Left kidney (tissue), 2 donors: ENCODE results near the gene ACKR2. TPM values are rescaled to one million over a fixed set of nuclear protein-coding genes. Genes with fewer than 3 reads are reported as not detected.

ENCODE experiments used
- DNase-seq: peaks from one replicate; pipeline ENCODE4 v3.0.0-alpha.2; 2013
- polyA plus RNA-seq: library from polyadenylated mRNA; unstranded; fragments of 120-200 nt; gene quantifications from one replicate; pipeline ENCODE4 v1.2.1, GENCODE V29; 2013; ENCODE audit not compliant: insufficient read length

The ACKR2 gene
- polyA plus RNA-seq, 1 donor, result 2.7 TPM

DNA sequence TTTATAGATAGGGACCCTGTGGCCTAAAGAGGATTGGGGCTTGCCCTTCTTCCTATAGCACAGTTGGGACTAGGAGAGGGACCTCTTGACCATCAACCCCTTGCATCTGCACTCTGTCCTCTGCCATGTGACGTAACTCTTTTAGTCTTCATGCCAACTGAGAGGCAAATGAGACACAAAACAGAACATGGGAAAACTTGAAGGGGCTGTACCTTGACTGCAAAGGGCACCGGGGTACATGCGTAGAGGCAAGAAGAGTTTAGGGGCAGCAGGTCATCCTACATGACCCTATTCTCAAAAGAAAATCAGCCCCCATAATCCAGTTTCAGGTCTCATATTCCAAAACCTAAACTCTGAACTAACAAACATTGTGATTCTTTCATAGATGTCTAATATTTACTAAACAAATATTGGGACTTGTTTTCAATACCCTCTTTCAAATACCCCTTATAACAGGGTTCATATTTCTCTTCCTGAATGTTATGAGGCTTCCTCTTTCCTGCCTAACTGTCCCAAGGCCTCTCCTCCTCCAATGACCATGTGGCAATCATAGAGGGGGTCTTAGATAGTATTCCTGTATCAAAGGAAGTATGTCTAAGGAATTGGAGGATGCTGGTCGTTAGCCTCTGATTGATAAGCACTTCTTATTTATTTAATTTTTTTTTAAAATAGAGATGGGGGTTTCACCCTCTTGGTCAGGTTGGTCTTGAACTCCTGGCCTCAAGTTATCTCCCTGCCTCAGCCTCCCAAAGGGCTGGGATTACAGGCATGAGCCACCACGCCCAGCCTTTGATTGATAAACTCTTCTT is 20.6 kb downstream of the ACKR2 start:
- DNase-seq, result no peak

DNA sequence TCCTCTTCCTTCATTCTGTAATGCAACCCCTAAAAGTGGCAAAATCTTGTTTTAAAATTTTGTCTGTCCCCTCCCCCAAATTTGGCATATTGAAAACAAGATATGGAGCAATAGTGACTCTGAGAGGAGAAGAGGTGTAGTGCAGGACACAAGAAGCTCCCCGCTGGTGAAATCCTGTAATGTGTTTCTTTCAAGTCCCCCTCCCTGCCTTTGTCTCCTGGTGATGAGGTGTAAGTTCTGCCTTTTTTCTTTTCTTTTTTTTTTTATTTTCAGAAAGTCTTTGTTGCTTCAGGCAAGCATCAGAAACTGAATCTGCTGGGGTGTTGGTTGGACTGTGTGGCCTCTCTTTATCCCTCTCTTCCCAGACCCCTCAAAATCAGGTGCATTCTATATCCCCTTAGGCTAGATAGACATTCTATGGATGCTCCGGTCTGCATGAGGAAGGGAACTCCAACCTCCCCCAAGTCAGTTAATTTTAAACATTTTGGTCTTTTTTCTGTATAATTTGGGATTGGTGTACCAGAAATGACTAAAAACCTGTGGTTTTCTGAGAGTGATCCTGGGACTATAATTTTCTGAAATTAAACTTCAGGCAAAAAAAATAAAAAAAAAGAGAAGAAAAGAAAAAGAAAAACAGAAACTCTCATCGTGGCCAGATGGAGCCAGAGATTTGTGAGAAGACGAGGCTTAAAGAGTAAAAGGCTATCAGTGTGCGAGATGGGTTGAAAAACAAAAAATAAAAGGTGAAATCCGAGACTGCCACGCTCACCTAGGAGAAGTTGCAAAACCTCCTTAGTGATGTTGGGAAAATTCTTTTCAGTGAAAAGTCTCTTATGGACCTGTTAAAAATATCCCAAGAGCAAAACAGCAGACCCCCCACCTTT is 21.4 kb downstream of the ACKR2 start:
- DNase-seq, result no peak

DNA sequence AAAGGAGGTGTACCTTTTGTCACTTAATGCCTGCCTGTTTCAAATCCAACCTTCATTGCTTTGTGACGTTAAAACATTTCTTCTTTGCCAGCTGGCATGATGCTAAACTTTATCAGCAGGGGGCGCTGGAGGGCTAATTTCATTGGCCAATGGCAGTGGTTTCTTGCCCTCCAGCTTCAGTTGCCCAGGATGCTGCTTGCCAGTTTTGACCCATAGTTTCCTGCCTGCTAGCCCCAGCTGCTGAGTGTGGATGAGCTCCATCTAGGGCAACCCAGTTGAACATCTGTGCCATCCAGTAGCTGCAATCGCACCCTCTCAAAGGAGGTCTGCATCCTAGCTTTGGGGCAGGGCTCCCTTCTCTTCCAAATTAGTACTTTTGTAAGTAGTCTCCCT is 22.1 kb downstream of the ACKR2 start:
- DNase-seq, result peak; percentile 74

DNA sequence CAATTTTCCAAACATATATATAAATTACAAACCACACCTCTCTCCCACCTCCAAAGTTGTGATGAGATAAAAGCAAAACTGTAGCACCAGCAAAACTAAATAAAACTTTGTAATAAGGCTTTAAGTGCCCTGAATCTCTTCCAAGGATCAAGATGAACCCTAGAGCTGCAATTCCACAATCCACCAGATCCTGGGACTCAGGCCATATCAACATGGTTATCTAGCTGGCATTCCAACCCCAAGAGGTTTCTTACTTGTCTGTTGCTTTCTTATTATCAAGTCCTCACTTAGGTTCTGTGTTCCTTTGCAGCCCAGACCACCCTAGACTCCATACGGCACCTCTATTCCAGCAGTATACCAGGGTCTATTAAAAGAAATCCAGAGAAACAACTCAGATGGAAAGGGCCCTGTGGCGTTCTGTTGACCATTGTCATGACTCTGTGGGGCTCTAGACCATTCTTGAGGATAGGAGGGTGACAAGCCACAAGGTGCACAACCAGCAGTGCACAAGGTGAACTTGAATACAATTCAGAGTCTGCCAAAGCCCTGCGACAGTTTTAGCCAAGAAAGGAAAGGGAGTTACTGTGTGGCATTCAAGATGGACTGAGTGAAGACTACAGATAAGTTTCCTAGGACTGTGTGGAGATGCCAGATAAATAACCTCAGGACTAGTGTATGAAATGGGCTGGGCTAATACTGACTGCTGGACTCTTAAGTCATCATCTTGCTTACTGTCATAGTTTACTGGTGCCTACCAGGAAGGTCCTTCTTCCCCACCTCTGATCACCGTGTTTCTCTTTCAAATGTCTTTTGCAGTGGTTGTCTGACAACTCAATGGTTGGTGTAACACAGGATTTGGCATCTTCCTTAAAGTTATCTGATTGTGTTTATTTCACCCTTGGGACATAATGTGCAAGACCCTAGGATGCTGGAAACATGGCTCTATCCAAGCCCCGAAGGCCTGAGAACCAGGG is 27.2 kb downstream of the ACKR2 start:
- no peak for DNase-seq

DNA sequence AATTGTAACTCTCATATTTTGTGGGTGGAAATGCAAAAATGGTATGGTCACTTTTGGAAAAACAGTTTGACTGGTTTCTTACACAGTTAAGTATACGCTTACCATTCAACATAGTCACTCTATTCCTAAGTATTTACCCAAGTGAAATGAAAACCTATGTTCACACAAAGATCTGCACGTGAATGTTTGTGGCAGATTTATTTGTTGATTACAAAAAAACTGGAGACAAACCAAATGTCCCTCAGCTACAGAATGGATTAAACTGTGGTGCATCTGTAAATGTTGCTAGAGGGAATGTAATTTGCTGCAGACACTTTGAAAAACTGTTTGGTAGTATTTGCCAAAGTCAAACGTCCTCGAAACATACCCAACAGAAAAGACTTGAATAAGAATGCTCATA is 29.3 kb downstream of the ACKR2 start:
- no peak for DNase-seq

DNA sequence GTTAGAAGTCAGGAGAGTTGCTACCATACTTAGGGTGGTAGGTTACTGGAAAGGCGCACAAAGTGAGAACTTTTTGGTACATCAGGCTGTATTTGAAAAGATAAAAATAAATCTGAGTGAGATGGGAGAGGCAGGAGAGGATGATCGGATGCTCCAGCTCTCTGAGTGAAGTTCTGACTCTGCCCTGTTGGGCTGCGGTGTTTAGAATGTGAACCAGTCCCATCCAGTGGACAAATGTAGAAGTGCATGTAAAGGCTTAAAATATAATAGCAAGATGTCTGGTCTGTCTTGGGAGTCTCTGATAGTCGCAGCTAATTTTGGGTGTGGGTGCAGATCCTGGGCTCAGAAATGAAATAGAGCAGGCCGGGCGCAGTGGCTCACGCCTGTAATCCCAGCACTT is 30.4 kb downstream of the ACKR2 start:
- DNase-seq, result peak; percentile 65

DNA sequence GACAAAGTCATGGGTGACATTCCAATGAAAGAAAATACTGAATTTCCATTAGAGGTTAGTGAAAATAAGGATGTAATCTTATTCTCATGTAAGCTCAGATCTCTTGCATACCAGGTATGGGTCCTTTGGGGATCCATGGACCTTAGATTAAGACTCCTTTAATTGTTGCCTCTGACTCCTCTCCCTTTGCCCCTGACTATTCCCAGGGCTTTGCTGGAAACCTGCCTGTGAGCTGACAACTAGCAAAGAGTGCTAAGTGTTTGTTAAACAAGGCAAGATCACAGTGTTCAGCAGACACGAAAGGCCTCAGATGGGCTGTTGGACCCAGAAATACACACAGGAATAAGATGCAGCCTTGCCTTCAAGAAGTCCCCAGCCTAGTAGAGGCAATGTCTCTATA is 32.1 kb downstream of the ACKR2 start:
- no peak for DNase-seq

DNA sequence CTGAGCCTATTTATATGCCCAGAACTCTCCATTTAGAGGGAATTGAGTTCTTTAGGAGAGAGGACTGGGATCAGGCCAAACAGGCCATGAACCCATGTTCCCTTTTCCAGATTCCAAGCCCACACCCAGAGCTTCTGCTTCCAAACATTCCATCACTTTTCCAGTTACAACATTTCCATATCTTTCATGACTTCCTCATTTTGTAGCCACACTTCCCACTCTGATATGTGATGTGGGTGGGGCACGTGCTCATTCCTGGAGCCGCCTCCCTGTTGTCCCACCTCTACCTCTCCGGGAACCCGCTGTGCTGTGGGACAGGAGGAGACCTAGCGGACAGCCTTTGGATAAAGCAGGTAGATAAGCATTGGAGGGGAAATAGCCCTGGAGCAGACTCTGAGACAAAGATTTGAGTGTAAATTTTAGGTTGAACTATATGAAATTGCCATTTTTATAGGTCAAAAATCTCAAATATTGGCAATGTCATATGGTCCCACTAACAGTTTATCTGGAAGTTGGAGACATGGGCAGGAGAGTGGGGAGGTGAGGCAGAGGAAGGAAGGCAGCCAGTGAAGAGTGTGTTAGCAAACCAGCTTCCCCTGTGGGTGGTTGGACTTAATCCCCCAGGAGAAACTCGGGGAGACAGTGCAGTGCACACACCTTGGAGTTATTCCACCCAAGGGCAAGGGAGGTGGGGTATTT is 34.6 kb downstream of the ACKR2 start:
- DNase-seq, result no peak

DNA sequence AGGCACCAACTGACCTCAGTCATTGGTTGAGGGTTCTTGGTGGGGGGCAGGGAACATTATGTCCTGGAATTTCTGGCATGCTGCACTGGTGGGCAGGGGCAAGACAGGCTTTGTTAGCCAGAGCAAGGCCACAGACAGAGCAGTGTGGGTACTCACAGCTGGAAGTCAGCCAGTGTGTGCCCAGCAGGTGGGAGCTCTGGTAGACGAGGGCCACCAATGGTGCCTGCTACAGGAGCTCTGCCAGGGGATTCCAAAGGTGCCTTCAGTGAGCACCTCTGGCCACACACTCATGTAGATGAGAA is 35.1 kb downstream of the ACKR2 start:
- no peak for DNase-seq

DNA sequence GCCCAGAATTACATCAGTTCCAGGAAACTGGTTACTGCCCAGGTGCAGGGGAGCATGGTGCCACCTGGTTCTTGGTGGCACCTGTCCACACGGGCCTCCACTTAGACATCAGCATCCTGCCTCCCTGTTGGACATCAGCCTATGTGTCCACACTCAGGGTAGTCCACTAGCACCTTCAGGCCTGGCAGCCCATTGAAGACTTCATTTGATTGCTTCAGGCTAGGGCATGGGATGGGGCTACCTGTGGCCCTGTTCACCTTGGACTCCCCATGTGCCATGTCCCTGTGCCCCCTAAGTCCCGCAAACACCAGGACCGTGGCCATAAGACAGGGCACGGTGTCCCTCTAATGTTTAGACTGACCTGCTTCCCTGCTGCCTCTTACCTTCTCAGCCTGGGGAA is 35.6 kb downstream of the ACKR2 start:
- no peak for DNase-seq

DNA sequence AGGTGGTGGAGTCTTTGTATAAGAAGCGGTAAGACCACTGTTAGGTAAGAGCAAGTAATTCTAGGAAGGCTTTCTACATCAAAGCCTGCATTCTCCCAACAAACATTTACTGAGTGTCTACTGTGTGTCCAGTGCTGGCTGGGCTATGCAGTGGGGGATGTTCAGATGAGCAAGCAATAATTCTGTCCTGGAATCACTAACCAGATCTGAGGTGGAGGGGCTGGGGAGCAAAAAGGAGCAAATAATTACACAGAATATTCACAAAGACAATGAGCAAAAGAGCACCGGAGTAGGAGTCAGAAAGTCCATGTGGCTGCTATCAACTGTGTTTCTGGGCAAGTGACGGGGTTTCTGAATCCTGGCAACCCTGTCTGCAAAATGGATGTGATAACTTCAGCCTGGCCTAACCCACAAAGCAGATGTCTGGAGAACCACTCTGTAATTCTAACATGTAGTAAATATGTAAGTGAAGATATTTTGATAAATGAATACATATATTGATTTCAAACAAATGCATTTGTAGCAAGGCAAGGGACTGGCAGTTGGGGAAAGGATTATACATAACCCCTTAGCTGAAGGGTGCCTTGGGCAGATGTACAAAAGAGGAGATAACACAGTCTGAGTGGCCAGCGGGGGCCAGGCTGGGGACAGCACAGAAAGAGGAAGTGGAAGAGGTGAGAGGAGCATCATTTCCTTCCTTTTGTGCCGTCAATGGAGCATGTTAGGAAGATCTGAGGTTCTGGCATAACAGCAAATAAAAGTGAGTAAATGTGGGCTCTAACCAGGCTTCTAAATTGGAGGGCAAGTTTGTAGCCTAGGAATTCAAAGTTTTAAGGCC is 37.7 kb downstream of the ACKR2 start:
- DNase-seq, result no peak

DNA sequence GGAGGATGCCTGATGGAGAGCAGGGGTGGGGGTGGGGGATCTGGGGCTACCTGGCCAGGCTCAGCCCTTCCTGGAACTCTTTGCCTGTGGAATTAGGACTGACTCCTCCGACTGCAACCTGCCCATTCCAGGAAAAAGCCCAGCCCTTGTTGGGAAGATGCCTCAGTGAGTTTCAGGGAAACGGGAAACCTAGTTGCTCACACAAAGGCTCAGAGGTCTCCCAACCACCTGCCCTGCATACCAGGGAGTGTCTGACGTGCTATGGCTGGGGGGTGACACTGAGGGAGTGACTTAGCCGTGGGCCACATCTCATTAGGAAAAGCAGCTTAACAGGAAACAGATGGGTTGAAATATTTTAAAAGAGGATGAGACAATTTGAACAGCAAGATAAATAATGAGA is 38.5 kb downstream of the ACKR2 start:
- no peak for DNase-seq

DNA sequence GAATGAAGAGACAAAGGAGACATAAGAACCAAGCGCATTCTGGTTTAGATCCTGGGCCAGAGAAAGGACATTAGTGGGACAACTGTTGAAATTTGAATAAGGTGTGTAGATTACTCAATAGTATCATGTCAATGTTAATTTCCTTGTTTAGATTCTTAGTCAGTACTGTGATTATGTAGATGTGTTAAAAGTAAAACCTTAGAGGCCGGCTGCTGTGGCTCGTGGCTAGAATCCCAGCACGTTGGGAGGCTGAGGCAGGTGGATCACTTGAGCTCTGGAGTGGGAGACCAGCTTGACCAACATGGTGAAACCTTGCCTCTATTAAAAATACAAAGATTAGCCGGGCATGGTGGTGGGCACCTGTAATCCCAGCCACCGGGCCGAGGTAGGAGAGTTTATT is 39.8 kb downstream of the ACKR2 start:
- DNase-seq, result no peak

DNA sequence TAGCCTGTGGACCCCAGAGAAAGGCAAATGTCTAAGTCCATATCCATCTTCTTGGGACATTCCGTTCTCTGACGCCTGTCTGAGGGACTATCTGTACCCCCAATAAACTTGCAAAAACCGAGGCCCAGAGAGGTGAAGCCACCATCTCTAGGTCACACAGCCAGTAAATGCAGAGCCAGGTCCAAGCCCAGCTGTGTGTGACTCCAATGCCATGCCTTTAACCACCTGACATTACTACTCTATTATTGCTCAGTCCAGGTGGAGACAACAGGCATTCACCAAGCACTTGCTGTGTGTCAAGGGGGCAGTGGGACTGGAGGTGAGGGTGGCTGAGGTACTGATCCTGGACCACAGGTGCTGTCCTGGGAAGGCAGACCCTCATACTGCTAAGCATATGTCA is 41.0 kb downstream of the ACKR2 start:
- no peak for DNase-seq

DNA sequence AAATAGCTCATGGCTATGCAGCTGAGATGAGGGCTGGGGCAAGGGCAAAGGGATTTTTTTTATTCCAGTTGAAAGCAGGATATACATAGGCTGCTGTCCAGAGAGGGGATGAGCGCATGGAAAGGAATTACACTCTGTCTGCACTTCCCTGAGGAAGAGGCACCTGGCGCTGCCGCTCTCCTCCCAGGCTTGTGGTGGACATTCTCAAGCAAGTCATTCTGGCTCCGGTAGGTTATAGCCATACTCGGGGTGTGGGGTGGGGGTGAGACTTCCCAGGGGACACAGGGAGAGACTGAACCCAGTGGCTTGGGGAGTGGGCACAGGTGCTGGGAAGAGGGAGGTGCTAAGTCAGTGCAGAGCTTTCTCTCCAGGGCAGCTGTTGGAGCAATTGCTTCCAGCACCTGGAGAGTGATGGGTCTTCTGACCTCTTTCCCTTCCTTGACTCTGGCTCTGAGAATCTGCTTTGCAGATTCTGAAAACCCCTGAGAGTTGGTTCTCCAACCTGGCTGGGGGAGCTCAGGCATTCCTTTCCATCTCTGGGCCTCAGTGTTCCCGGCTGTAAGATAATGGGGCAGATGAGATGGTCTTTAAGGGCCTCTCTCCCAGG is 42.1 kb downstream of the ACKR2 start:
- DNase-seq, result no peak

DNA sequence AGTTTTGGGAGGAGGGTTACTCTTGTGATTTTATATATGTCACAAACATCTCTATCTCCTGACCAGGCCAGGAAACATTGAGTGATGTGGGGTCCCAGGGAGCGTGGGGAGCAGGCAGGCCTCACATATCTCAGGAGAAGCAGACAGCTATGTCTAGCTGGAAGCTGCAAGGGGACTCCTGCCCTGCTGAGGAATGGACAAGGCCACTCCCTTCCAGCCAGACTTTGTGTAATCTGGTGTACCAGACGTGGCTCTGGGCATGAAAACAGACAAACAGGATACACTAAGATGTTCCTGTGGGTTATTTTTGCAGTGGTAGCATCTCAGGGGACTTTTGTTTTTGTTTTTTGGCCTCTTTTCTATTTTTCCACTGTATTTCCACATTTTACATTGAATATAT is 43.2 kb downstream of the ACKR2 start:
- no peak for DNase-seq

DNA sequence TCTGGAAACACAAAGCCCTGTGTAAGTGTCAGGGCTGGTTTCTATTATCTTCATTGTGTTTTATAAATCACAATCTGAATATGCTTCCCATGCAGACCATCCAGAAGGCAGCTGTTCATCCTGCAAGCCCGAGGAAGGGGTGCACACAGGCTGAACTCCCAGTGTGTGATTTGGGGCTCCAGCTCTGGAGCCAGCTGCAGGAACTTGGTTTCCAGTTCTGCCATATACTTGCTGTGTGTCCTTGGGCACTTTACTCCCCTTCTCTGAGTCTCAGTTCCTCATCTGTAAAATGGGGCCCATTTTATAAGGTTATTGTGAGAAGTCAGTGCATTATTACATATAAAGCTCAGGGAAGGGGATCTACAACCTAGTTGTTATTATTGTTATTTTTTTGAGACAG is 43.8 kb downstream of the ACKR2 start:
- DNase-seq, result no peak

DNA sequence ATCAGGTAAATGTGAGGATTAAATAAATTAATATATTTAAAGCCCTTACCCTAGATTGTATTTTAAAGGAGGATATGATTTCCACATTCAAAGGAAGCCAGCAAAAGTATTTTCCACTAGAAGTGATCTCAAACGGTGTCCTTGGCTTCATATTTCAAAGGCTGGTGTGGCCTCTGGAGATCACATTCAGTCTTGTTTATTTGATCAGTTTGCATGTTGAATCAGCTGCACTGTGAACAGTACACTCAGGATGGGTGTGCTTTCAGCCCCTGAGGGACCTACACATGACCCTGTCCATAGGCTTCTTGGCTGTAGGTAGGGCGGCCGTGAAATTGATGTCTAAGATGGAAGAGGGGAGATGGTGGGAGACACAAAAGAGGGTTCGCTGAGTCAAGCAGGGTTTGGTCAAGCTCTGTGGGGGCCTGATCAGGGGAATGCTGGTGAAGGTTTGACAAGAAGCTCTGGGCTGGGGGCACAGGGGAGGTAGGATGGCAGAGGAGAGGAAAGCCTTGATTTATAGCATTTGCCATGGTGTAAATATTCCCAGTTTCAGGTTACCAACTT is 44.6 kb downstream of the ACKR2 start:
- DNase-seq, result no peak

DNA sequence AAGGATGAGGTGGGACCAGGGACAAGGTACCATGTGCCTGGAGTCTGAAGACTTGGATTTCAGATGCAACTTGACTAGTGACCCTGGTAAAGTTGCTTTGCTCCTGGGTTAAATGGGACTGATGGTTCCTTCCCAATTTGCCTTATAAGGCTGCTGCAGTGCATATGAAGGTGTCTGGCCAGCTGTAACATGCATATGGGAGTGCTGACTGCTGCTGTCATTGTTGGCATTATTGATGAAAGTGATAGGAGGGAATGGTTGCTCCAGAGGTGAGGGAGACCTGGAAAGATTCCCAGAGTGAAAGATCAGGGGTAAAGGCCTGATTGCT is 45.9 kb downstream of the ACKR2 start:
- DNase-seq, result no peak
